Neural crest cell (in vitro differentiated cells): ENCODE measurements around the gene MYO7A. TPM values are rescaled to one million over a fixed set of nuclear protein-coding genes. Genes with fewer than 3 reads are reported as not detected.
A peak's percentile ranks its signal among the peaks of the same experiment; 100 is the strongest.

Experiments used
- DNase-seq: peaks from one replicate; pipeline ENCODE4 v3.0.0; 2021; ENCODE audit warnings: low read depth, mixed read lengths, low spot score
- H3K27ac Mint-ChIP-seq: one replicate; pipeline ENCODE4 v1.8.0; 2021; ENCODE audit warnings: mild to moderate bottlenecking, mixed read lengths; ENCODE audit not compliant: unreplicated experiment
- H3K27me3 Mint-ChIP-seq: 2 replicates; pipeline ENCODE4 v1.8.0; 2021; ENCODE audit warnings: low read depth, mild to moderate bottlenecking, mixed read lengths
- H3K36me3 Mint-ChIP-seq: 2 replicates; pipeline ENCODE4 v1.8.0; 2021; ENCODE audit warnings: low read depth, mild to moderate bottlenecking, mixed read lengths
- H3K4me1 Mint-ChIP-seq: 2 replicates; pipeline ENCODE4 v1.8.0; 2021; ENCODE audit warnings: mixed read lengths
- H3K4me3 Mint-ChIP-seq: one replicate; pipeline ENCODE4 v1.8.0; 2021; ENCODE audit warnings: mild to moderate bottlenecking, mixed read lengths
- H3K9me3 Mint-ChIP-seq: 2 replicates; pipeline ENCODE4 v1.8.0; 2021; ENCODE audit warnings: mixed read lengths
- total RNA-seq: library from RNA; stranded (reverse); gene quantifications from 2 replicates; pipeline ENCODE4 v1.2.1, GENCODE V29; 2021
- TF ChIP-seq, protein P1 (sequence below): fragments of 200-600 bp; sonication (generic); conservative IDR thresholded peaks from 2 replicates; pipeline ENCODE4 v1.5.0; 2021; ENCODE audit warnings: antibody characterized with exemption, mild to moderate bottlenecking

The MYO7A gene
- total RNA-seq, 1 donor from 2014 or later = 2.5 TPM

DNA sequence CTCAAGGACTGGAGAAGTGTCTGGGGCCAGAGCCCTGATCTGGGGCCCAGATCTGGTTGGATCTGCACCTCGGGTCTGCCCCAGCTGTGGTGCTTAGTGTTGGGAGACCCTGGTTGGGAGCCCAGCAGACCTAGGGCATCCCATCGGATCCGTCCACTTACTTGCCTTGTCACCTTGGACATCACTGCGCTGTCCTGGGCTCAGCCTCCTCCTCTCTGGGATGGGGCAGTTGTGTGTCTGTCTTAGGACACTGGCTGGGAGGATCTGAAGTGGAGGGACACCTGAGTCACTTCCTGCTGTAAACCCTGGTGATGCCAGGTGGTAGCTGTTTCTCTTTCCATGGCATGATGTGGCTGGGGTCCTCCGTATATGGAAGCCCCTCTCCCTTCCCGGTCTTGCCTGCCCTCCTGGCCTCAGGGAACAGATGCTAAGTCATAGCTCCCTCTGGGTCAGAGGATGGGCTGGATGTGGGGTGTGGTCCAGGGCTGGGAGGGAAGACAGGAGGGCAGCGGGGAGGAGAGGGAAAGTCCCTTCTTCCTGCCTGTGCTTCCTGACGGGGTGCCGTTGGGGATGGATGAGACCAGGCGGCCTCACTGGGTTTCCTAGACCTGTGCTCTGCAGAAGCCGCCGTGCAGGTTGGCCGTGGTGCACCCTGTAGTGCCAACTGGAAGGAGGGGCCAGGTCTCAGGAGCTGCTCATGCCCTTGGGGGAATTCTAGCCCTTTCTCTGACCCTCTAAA, 37.5 kb upstream of the MYO7A start:
- Mint-ChIP-seq H3K9me3 (no peaks in the 10 kb centered on the region), H3K27ac (peak overlapping the region; percentile 83), H3K27me3 (no peaks in the 10 kb centered on the region), H3K4me3 (no peak overlapping the region), H3K36me3 (no peaks in the 10 kb centered on the region), H3K4me1 (peaks cover 19% of the 10 kb centered on the region)
- TF ChIP-seq, protein P1, sequence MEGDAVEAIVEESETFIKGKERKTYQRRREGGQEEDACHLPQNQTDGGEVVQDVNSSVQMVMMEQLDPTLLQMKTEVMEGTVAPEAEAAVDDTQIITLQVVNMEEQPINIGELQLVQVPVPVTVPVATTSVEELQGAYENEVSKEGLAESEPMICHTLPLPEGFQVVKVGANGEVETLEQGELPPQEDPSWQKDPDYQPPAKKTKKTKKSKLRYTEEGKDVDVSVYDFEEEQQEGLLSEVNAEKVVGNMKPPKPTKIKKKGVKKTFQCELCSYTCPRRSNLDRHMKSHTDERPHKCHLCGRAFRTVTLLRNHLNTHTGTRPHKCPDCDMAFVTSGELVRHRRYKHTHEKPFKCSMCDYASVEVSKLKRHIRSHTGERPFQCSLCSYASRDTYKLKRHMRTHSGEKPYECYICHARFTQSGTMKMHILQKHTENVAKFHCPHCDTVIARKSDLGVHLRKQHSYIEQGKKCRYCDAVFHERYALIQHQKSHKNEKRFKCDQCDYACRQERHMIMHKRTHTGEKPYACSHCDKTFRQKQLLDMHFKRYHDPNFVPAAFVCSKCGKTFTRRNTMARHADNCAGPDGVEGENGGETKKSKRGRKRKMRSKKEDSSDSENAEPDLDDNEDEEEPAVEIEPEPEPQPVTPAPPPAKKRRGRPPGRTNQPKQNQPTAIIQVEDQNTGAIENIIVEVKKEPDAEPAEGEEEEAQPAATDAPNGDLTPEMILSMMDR = no peak
- DNase-seq = no peak

GRCh38 chr11:77091146-77091940, 36.7 kb upstream of the MYO7A start:
- H3K27ac Mint-ChIP-seq = no peak overlapping the region
- H3K9me3 Mint-ChIP-seq = no peaks in the 10 kb centered on the region
- DNase-seq = peak; percentile 71
- H3K4me1 Mint-ChIP-seq = peaks cover 11% of the 10 kb centered on the region
- TF ChIP-seq, protein P1 = peak; percentile 92
- no peak overlapping the region for H3K4me3 Mint-ChIP-seq
- no peaks in the 10 kb centered on the region for H3K36me3 Mint-ChIP-seq
- H3K27me3 Mint-ChIP-seq = no peaks in the 10 kb centered on the region

DNA sequence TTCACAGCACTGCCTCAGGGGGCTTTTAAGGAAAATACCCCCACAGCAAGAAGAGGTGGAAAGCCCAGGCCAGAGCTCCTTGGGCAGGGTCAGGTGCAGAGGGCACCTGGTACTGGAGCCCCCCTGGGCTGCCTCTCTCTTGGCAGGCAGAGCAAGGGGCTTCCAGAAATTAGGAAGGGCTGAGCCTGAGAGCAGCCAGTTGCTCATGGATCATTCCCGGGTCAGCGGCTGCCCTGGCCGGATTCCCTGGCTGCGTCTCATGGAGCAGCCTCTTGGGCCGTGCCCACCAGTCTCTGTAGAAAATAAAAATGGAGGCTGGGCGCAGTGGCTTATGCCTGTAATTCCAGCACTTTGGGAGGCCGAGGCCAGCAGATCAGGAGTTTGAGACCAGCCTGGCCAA, 35.7 kb upstream of the MYO7A start:
- no peaks in the 10 kb centered on the region for H3K27me3 Mint-ChIP-seq
- no peaks in the 10 kb centered on the region for H3K9me3 Mint-ChIP-seq
- no peak overlapping the region for H3K27ac Mint-ChIP-seq
- TF ChIP-seq, protein P1 = no peak
- no peak for DNase-seq
- peaks cover 4% of the 10 kb centered on the region for H3K4me1 Mint-ChIP-seq
- no peak overlapping the region for H3K4me3 Mint-ChIP-seq
- no peaks in the 10 kb centered on the region for H3K36me3 Mint-ChIP-seq

DNA sequence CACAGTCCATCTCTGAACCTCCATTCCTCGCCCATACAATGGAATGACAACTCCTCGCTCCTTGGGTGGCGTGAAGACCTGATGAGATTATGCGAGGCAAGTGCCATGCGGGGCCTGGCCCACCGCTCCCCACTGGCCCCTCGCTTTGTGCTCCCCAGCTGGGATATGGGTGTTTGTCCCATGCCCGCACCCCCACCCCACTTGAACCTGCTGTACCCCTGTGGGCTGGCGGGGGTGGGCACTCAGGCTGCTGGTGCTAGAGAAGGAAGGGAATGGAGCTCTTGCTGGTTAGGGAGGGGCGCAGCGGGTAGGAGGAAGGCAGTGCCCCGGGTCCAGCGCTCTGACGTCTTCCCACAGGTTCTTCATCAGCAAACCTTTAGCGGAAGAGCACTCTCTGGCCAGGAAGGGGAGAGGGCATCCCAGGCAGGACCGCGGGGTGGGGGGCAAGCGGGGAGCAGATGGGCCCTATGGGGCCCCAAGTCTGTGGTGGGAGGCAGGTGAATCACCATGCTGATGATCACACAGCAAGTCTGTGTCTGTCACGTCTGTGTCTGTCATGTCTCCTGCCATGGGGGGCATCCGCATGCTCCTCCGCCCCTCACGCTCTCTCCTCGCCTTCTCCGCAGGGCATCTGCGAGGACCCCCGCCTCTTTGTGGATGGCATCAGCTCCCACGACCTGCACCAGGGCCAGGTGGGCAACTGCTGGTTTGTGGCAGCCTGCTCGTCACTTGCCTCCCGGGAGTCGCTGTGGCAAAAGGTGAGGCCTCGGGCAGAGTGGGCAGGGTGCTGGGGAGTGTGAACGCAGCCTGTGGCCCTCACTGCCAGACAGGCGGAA, 34.8 kb upstream of the MYO7A start:
- H3K27ac Mint-ChIP-seq = no peak overlapping the region
- DNase-seq = no peak

More for the DNA sequence above, 34.8 kb upstream of the MYO7A start:
- TF ChIP-seq, protein P1 = no peak
- Mint-ChIP-seq H3K9me3 (no peaks in the 10 kb centered on the region), H3K27me3 (no peaks in the 10 kb centered on the region), H3K4me1 (peaks cover 4% of the 10 kb centered on the region), H3K4me3 (no peak overlapping the region), H3K36me3 (no peaks in the 10 kb centered on the region)
